H1 (cell line): Measurements from ENCODE around the gene LECT2. TPM values are rescaled to one million over a fixed set of nuclear protein-coding genes. Genes with fewer than 3 reads are reported as not detected.

Source experiments
- CTCF ChIA-PET: fragments of 300-600 bp; sonication (Branson Sonifier 250); formaldehyde crosslinking; loops from one replicate; lab custom pipeline; 2021; ENCODE audit not compliant: partially characterized antibody; lab: Charles Lee
- POLR2A ChIA-PET: fragments of 300-600 bp; sonication (Branson Sonifier 250); formaldehyde crosslinking; loops from one replicate; lab custom pipeline; 2021; ENCODE audit warnings: inconsistent platforms; ENCODE audit not compliant: partially characterized antibody; lab: Charles Lee
- DNase-seq, 2 experiments: peaks; one replicate each; pipeline versions ENCODE4 v3.0.0 to v3.0.0-alpha.2; 2010 to 2022; ENCODE audit warnings: low spot score in 2 of 2, low read depth in 1 of 2, mixed read lengths in 1 of 2
- FAIRE-seq: peaks from 2 replicates; lab custom pipeline; 2011; peaks lifted over from hg19 to GRCh38; lab: Jason Lieb, UNC
- H2AFZ ChIP-seq: 2 replicates; pipeline ENCODE4 v1.8.1; 2012; ENCODE audit warnings: low read length, inconsistent platforms
- H2AK5ac ChIP-seq: 2 replicates; pipeline ENCODE4 v1.6.1; 2013; ENCODE audit warnings: low read depth, low read length
- H2BK120ac ChIP-seq: replicated peaks from 2 replicates; pipeline ENCODE3; 2013; ENCODE audit warnings: low read depth, low read length, inconsistent platforms
- H2BK12ac ChIP-seq: 2 replicates; pipeline ENCODE4 v1.6.1; 2013; ENCODE audit warnings: low read depth, low read length
- H2BK15ac ChIP-seq: 2 replicates; pipeline ENCODE4 v1.6.1; 2013; ENCODE audit warnings: low read length
- H2BK20ac ChIP-seq: 2 replicates; pipeline ENCODE4 v1.6.1; 2013; ENCODE audit warnings: low read length
- H2BK5ac ChIP-seq: 2 replicates; pipeline ENCODE4 v1.6.1; 2013; ENCODE audit warnings: low read depth, low read length
- H3K14ac ChIP-seq: 2 replicates; pipeline ENCODE4 v1.6.1; 2013; ENCODE audit warnings: inconsistent platforms; ENCODE audit not compliant: insufficient read length
- H3K18ac ChIP-seq: 2 replicates; pipeline ENCODE4 v1.6.1; 2013; ENCODE audit warnings: low read length; ENCODE audit errors: extremely low read depth
- H3K23ac ChIP-seq: 2 replicates; pipeline ENCODE4 v1.6.1; 2013; ENCODE audit warnings: inconsistent platforms; ENCODE audit not compliant: insufficient read length
- H3K23me2 ChIP-seq: 2 replicates; pipeline ENCODE4 v1.6.1; 2013; ENCODE audit warnings: low read depth, low read length
- H3K27ac ChIP-seq: 2 replicates; pipeline ENCODE4 v1.6.1; 2011; ENCODE audit warnings: low read depth, low read length, inconsistent platforms
- H3K27me3 ChIP-seq, 4 experiments: replicated peaks in 1 of 4; 1 replicate in 1 of 4; 2 replicates in 3 of 4; pipeline versions ENCODE4 v1.6.1 to v1.8.1; 2011 to 2013; ENCODE audit warnings: low read length in 3 of 4, mild to moderate bottlenecking in 3 of 4, inconsistent platforms in 2 of 4, mixed read lengths in 2 of 4, moderate library complexity in 1 of 4; ENCODE audit not compliant: control insufficient read depth in 3 of 4, insufficient read depth in 3 of 4; ENCODE audit errors: extremely low read depth in 1 of 4
- H3K36me3 ChIP-seq, 4 experiments: 2 replicates each; pipeline versions ENCODE4 v1.6.1 to v1.8.1; 2011 to 2013; ENCODE audit warnings: mild to moderate bottlenecking in 4 of 4, low read length in 3 of 4, moderate library complexity in 2 of 4, control low read depth in 1 of 4, inconsistent platforms in 1 of 4; ENCODE audit not compliant: insufficient read depth in 4 of 4, control insufficient read depth in 2 of 4
- H3K4ac ChIP-seq: replicated peaks from 2 replicates; pipeline ENCODE3; 2013; ENCODE audit warnings: low read length, low read depth, mixed read lengths, inconsistent platforms; ENCODE audit not compliant: insufficient read length
- H3K4me1 ChIP-seq, 4 experiments: replicated peaks in 1 of 4; 1 replicate in 1 of 4; 2 replicates in 3 of 4; pipeline versions ENCODE4 v1.6.1 to v1.8.1; 2011 to 2013; ENCODE audit warnings: low read length in 3 of 4, inconsistent platforms in 2 of 4, mixed read lengths in 1 of 4; ENCODE audit not compliant: insufficient read depth in 4 of 4, control insufficient read depth in 3 of 4
- H3K4me2 ChIP-seq, 2 experiments: 2 replicates each; pipeline versions ENCODE4 v1.6.1 to v1.8.1; 2011 to 2013; ENCODE audit warnings: low read depth in 2 of 2, low read length in 2 of 2, control low read depth in 1 of 2, inconsistent platforms in 1 of 2, mild to moderate bottlenecking in 1 of 2; ENCODE audit not compliant: insufficient read depth in 1 of 2
- H3K4me3 ChIP-seq, 4 experiments: fragments of 200-600, 300-600 bp in 1 of 4; sonication (generic), shearing (Covaris generic), sonication (Bioruptor Twin) in 1 of 4; 2 replicates each; pipeline versions ENCODE4 v1.5.1 to v1.8.1; 2011 to 2016; ENCODE audit warnings: low read length in 4 of 4, low read depth in 3 of 4, control low read depth in 2 of 4, inconsistent platforms in 2 of 4, mild to moderate bottlenecking in 2 of 4, mixed read lengths in 1 of 4, moderate library complexity in 1 of 4; ENCODE audit not compliant: insufficient read depth in 2 of 4; ENCODE audit errors: extremely low read depth in 1 of 4
- H3K56ac ChIP-seq: replicated peaks from 2 replicates; pipeline ENCODE3; 2013; ENCODE audit warnings: low read depth, mild to moderate bottlenecking, mixed read lengths, low read length, inconsistent platforms; ENCODE audit not compliant: insufficient read length
- H3K79me1 ChIP-seq: 2 replicates; pipeline ENCODE4 v1.6.1; 2013; ENCODE audit warnings: low read depth, low read length, control low read depth
- H3K79me2 ChIP-seq, 2 experiments: 2 replicates each; pipeline versions ENCODE4 v1.6.1 to v1.8.1; 2012 to 2013; ENCODE audit warnings: low read length in 2 of 2, mild to moderate bottlenecking in 2 of 2, inconsistent platforms in 1 of 2; ENCODE audit not compliant: insufficient read depth in 2 of 2, control insufficient read depth in 1 of 2
- H3K9ac ChIP-seq, 4 experiments: replicated peaks in 1 of 4; 1 replicate in 1 of 4; 2 replicates in 3 of 4; pipeline versions ENCODE4 v1.6.1 to v1.8.1; 2011 to 2013; ENCODE audit warnings: low read depth in 3 of 4, low read length in 3 of 4, control low read depth in 2 of 4, mild to moderate bottlenecking in 2 of 4, moderate library complexity in 2 of 4, inconsistent platforms in 1 of 4; ENCODE audit errors: extremely low read depth in 1 of 4
- H3K9me3 ChIP-seq, 2 experiments: 2 replicates each; pipeline versions ENCODE4 v1.6.1 to v1.8.1; 2012 to 2013; ENCODE audit warnings: mild to moderate bottlenecking in 2 of 2, moderate library complexity in 2 of 2, control low read depth in 1 of 2, inconsistent platforms in 1 of 2, low read depth in 1 of 2, low read length in 1 of 2, mixed read lengths in 1 of 2; ENCODE audit not compliant: insufficient read depth in 2 of 2
- H4K20me1 ChIP-seq, 2 experiments: replicated peaks in 1 of 2; 2 replicates each; pipeline versions ENCODE3 to v1.8.1; 2011 to 2013; ENCODE audit warnings: inconsistent platforms in 2 of 2, low read length in 2 of 2, mild to moderate bottlenecking in 1 of 2; ENCODE audit not compliant: insufficient read depth in 2 of 2, control insufficient read depth in 1 of 2
- H4K5ac ChIP-seq: 2 replicates; pipeline ENCODE4 v1.6.1; 2013; ENCODE audit warnings: low read length, low read depth, mixed read lengths, inconsistent platforms; ENCODE audit not compliant: insufficient read length
- H4K8ac ChIP-seq: 2 replicates; pipeline ENCODE4 v1.8.0; 2013; ENCODE audit warnings: mild to moderate bottlenecking, moderate library complexity, low read length, inconsistent platforms; ENCODE audit not compliant: insufficient read depth; ENCODE audit errors: extremely low read depth
- H4K91ac ChIP-seq: replicated peaks from 2 replicates; pipeline ENCODE3; 2013; ENCODE audit warnings: low read length, mixed read lengths, inconsistent platforms; ENCODE audit not compliant: insufficient read length
- whole genome bisulfite sequencing, 2 experiments: shearing (Covaris generic) in 1 of 2; methylation state at CpG; one replicate each; pipeline versions ENCODE4 v1.1.6 to v1.1.7; 2013 to 2015; ENCODE audit warnings: low lambda C conversion rate in 2 of 2, mixed read lengths in 2 of 2, inconsistent platforms in 1 of 2, low coverage in 1 of 2, missing lambda C conversion rate in 1 of 2; ENCODE audit not compliant: insufficient replicate concordance in 2 of 2, insufficient coverage in 1 of 2, insufficient read length in 1 of 2; ENCODE audit errors: extremely low coverage in 1 of 2, missing lambda C conversion rate in 1 of 2; 5-methylcytosine and 5-hydroxymethylcytosine counted together
- polyA plus RNA-seq, 7 experiments: library from polyadenylated mRNA; depleted of rRNA in 3 of 7; stranded (reverse) in 5 of 7; unstranded in 2 of 7; fragments of >200 nt in 5 of 7; fragments of 200-250 nt in 2 of 7; gene quantifications; 1 replicate in 5 of 7; 2 replicates in 1 of 7; 4 replicates in 1 of 7; pipeline versions ENCODE4 v1.2.1 to v1.2.3, GENCODE V29; 2011 to 2013; ENCODE audit warnings: missing spikeins in 2 of 7, mixed read lengths in 2 of 7
- total RNA-seq: library from RNA; stranded (reverse); fragmentation: NEBNext Ultra II Directional; extraction: Animal tissue kit (Norgen Biotek cat#: 25700); gene quantifications from 2 replicates; pipeline ENCODE4 v1.2.1, GENCODE V29; 2021

LECT2 gene
- total and polyA plus RNA-seq, 2 of the 8 experiments (the other 6 are each of a cell fraction or from before 2014, with no cell fraction given), result not detected

DNA sequence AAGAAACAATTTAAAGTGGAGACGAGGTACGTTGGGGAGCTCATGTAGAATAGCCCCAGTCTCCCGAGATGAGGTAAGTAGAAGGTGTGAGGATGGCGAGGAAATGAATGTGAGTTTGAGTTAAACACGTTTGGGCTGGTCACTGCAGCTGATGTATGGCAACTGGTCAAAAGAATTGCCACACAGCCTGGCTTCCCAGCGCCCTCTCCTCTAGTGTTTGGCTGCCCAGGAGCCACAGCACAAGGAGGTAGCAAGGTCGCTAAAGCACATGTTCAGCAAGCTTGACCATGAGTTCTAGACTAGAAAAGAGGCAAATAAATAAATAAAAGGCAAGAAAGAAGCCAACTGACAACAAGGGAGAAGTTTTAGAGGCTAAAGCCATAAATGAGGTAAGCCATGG is 21.4 kb upstream of the LECT2 start:
- no peak overlapping the region for H3K9ac ChIP-seq
- no peak for DNase-seq
- no peaks in the 10 kb centered on the region for H3K79me1 ChIP-seq
- H3K18ac ChIP-seq, result no peak overlapping the region
- no peak overlapping the region for H3K27ac ChIP-seq
- peaks cover 0 to 3% (median 0%) of the 10 kb centered on the region in 4 experiments; a peak in 2 of 7 replicates for H3K27me3 ChIP-seq
- 95% methylated on average over 6 of the region's 7 CpGs; no CpG with 5 or more reads in 1 of the 2 experiments for whole genome bisulfite sequencing, 2 experiments
- no peak overlapping the region for H4K91ac ChIP-seq
- H3K4me2 ChIP-seq, result no peak overlapping the region
- no peak overlapping the region for H2BK20ac ChIP-seq
- H2AK5ac ChIP-seq, result no peak overlapping the region
- H3K79me2 ChIP-seq, result no peaks in the 10 kb centered on the region
- H3K9me3 ChIP-seq, result no peaks in the 10 kb centered on the region
- ChIA-PET POLR2A (no interaction called here), CTCF (interaction anchor here (0.6 to 1.9 kb wide), 7 partner anchors 15 to 267 kb away, joined by 3 to 9 read pairs (median 3); no protein-coding TSS in a partner anchor)
- no peak overlapping the region for H4K5ac ChIP-seq
- no peak for FAIRE-seq
- no peak overlapping the region for H3K4me3 ChIP-seq
- H3K14ac ChIP-seq, result no peak overlapping the region
- no peak overlapping the region for H2BK15ac ChIP-seq
- no peak overlapping the region for H2BK12ac ChIP-seq
- no peaks in the 10 kb centered on the region for H3K23me2 ChIP-seq
- H2BK120ac ChIP-seq, result no peak overlapping the region
- no peak overlapping the region for H2BK5ac ChIP-seq
- no peak overlapping the region for H3K56ac ChIP-seq
- peaks cover 0 to 6% (median 0%) of the 10 kb centered on the region in 4 experiments; a peak in 2 of 7 replicates for H3K4me1 ChIP-seq
- H3K4ac ChIP-seq, result no peak overlapping the region
- no peaks in the 10 kb centered on the region for H3K36me3 ChIP-seq
- no peak overlapping the region for H3K23ac ChIP-seq
- H2AFZ ChIP-seq, result no peak overlapping the region
- H4K8ac ChIP-seq, result no peak overlapping the region
- no peaks in the 10 kb centered on the region for H4K20me1 ChIP-seq
